PC-9 (cell line): ENCODE measurements around the gene DLG2. TPM values are rescaled to one million over a fixed set of nuclear protein-coding genes. Genes with fewer than 3 reads are reported as not detected.

ENCODE experiments used
- BruUV-seq: library from RNA; stranded (reverse); fragments of 400-500 nt; replicated peaks from 2 replicates; lab custom pipeline; 2021; lab: Mats Ljungman, UMichigan
- CTCF ChIA-PET: fragments of 300-600 bp; sonication (Branson Sonifier 250); formaldehyde crosslinking; loops from one replicate; lab custom pipeline; 2022; ENCODE audit warnings: antibody characterized with exemption; lab: Charles Lee
- POLR2A ChIA-PET: fragments of 300-600 bp; sonication (Branson Sonifier 250); formaldehyde crosslinking; loops from one replicate; lab custom pipeline; 2022; ENCODE audit warnings: antibody characterized with exemption; ENCODE audit not compliant: unreplicated experiment; lab: Charles Lee
- DNase-seq, 2 experiments: peaks; one replicate each; pipeline versions ENCODE4 v3.0.0 to v3.0.0-alpha.2; 2015 to 2022; ENCODE audit warnings: mixed read lengths in 1 of 2
- H2AFZ ChIP-seq: fragments of 200-600 bp; sonication (generic); 2 replicates; pipeline ENCODE4 v1.8.1; 2017; ENCODE audit warnings: antibody characterized with exemption
- H3F3A ChIP-seq: fragments of 200-600 bp; sonication (generic); 2 replicates; pipeline ENCODE4 v1.8.1; 2017; ENCODE audit warnings: antibody characterized with exemption, mild to moderate bottlenecking, low read depth; ENCODE audit not compliant: insufficient read depth
- H3K27ac ChIP-seq: fragments of 200-600 bp; sonication (generic); 2 replicates; pipeline ENCODE4 v1.6.1; 2016; ENCODE audit warnings: mixed run types
- H3K27me3 ChIP-seq: fragments of 200-600 bp; sonication (generic); 2 replicates; pipeline ENCODE4 v1.6.1; 2016; ENCODE audit warnings: low read depth, mixed run types; ENCODE audit not compliant: insufficient read depth
- H3K36me3 ChIP-seq: fragments of 200-600 bp; sonication (generic); 2 replicates; pipeline ENCODE4 v1.6.1; 2016; ENCODE audit warnings: low read depth, mixed run types
- H3K4me1 ChIP-seq: fragments of 200-600 bp; sonication (generic); replicated peaks from 2 replicates; pipeline ENCODE4 v1.6.1; 2016; ENCODE audit warnings: mixed run types; ENCODE audit not compliant: insufficient read depth
- H3K4me2 ChIP-seq: fragments of 200-600 bp; sonication (generic); 2 replicates; pipeline ENCODE4 v1.6.1; 2017; ENCODE audit warnings: mixed run types
- H3K4me3 ChIP-seq: fragments of 200-600 bp; sonication (generic); 2 replicates; pipeline ENCODE4 v1.6.1; 2016; ENCODE audit warnings: mixed run types
- H3K79me2 ChIP-seq: fragments of 200-600 bp; sonication (generic); 2 replicates; pipeline ENCODE4 v1.6.1; 2017; ENCODE audit warnings: low read depth, mixed run types
- H3K9me2 ChIP-seq: fragments of 200-600 bp; sonication (generic); 2 replicates; pipeline ENCODE4 v1.8.1; 2017; ENCODE audit warnings: mild to moderate bottlenecking; ENCODE audit not compliant: insufficient read depth
- H3K9me3 ChIP-seq: fragments of 200-600 bp; sonication (generic); 2 replicates; pipeline ENCODE4 v1.8.1; 2016; ENCODE audit warnings: low read depth; ENCODE audit not compliant: insufficient read depth
- H4K20me1 ChIP-seq: fragments of 200-600 bp; sonication (generic); 2 replicates; pipeline ENCODE4 v1.8.1; 2017; ENCODE audit not compliant: insufficient read depth
- EZH2 ChIP-seq: fragments of 200-600 bp; sonication (generic); IDR thresholded peaks from 2 replicates; pipeline ENCODE4 v1.8.0; 2017; ENCODE audit warnings: antibody characterized with exemption, low read depth
- intact Hi-C: fragments of 100-400 bp; cut with micrococcal nuclease; formaldehyde crosslinking; loops from one replicate; pipeline ENCODE4 v1.10.0; 2022; ENCODE audit not compliant: unreplicated experiment
- total RNA-seq: library from RNA; stranded (reverse); gene quantifications from 2 replicates; pipeline ENCODE4 v1.2.3, GENCODE V29; 2021
- TF ChIP-seq, protein P1 (sequence below): fragments of 200-600 bp; sonication (generic); conservative IDR thresholded peaks from 2 replicates; pipeline ENCODE4 v1.6.1; 2017; ENCODE audit warnings: mixed run types, antibody characterized with exemption, mild to moderate bottlenecking, moderate library complexity

Gene DLG2
- total RNA-seq, 1 experiment from 2014 or later: 6.4 TPM

GRCh38 chr11:85472953-85473352 lies 154.2 kb downstream of the DLG2 start:
- H3F3A ChIP-seq: no peaks in the 10 kb centered on the region
- no peaks in the 10 kb centered on the region for H3K4me1 ChIP-seq
- DNase-seq: no peak
- intact Hi-C loops: no loop called here
- no peaks in the 10 kb centered on the region for H3K27me3 ChIP-seq
- no peaks in the 10 kb centered on the region; the same call in 1 of the 2 replicates for H3K9me2 ChIP-seq
- no peak overlapping the region for H2AFZ ChIP-seq
- POLR2A ChIA-PET: no interaction called here
- no peak overlapping the region for H3K27ac ChIP-seq
- TF ChIP-seq, protein P1, sequence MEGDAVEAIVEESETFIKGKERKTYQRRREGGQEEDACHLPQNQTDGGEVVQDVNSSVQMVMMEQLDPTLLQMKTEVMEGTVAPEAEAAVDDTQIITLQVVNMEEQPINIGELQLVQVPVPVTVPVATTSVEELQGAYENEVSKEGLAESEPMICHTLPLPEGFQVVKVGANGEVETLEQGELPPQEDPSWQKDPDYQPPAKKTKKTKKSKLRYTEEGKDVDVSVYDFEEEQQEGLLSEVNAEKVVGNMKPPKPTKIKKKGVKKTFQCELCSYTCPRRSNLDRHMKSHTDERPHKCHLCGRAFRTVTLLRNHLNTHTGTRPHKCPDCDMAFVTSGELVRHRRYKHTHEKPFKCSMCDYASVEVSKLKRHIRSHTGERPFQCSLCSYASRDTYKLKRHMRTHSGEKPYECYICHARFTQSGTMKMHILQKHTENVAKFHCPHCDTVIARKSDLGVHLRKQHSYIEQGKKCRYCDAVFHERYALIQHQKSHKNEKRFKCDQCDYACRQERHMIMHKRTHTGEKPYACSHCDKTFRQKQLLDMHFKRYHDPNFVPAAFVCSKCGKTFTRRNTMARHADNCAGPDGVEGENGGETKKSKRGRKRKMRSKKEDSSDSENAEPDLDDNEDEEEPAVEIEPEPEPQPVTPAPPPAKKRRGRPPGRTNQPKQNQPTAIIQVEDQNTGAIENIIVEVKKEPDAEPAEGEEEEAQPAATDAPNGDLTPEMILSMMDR: no peak
- TF ChIP-seq EZH2: no peak
- H4K20me1 ChIP-seq: no peaks in the 10 kb centered on the region
- H3K79me2 ChIP-seq: no peaks in the 10 kb centered on the region
- no peak overlapping the region for H3K4me3 ChIP-seq
- H3K36me3 ChIP-seq: no peaks in the 10 kb centered on the region
- H3K4me2 ChIP-seq: no peak overlapping the region
- no TSS peak for BruUV-seq
- H3K9me3 ChIP-seq: no peaks in the 10 kb centered on the region
- CTCF ChIA-PET: no interaction called here

DNA sequence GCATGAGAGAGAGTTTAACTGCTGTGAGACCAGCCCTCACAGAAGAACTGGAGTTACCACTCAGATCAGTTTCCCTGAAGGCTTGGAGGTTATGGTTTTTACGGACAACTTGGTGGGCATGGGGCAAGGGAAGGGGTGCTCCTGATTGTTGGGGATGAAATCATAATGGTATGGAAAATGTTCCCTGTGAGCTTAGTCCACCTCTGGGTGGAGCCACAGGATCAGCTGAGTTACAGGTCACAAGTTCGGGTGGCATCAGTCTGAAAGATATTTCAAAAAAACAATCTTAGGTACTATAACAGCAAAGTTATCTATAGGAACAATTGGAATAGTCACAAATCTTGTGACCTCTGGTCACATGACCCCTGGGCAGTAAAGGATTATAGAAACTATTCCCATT lies 162.9 kb downstream of the DLG2 start:
- BruUV-seq: no TSS peak
- no peaks in the 10 kb centered on the region for H3K79me2 ChIP-seq
- H4K20me1 ChIP-seq: no peaks in the 10 kb centered on the region
- no peak for DNase-seq
- no peak overlapping the region for H3K4me3 ChIP-seq
- H3K27me3 ChIP-seq: no peaks in the 10 kb centered on the region
- H2AFZ ChIP-seq: no peak overlapping the region
- intact Hi-C loops: no loop called here
- CTCF ChIA-PET: no interaction called here
- POLR2A ChIA-PET: no interaction called here
- TF ChIP-seq, protein P1: no peak
- no peak for TF ChIP-seq EZH2
- H3K9me2 ChIP-seq: no peaks in the 10 kb centered on the region
- H3K27ac ChIP-seq: no peak overlapping the region
- no peaks in the 10 kb centered on the region for H3K4me1 ChIP-seq
- no peaks in the 10 kb centered on the region for H3F3A ChIP-seq
- H3K9me3 ChIP-seq: no peaks in the 10 kb centered on the region
- H3K4me2 ChIP-seq: no peak overlapping the region
- H3K36me3 ChIP-seq: no peaks in the 10 kb centered on the region

GRCh38 chr11:85459304-85459703 lies 167.8 kb downstream of the DLG2 start:
- CTCF ChIA-PET: no interaction called here
- Histone ChIP-seq H3K27ac (no peak overlapping the region), H3K36me3 (no peaks in the 10 kb centered on the region), H3K9me2 (no peaks in the 10 kb centered on the region), H2AFZ (no peak overlapping the region), H3K9me3 (0 out of 2 replicates have a peak, but pooled peaks cover 6% of the 10 kb centered on the region), H3K4me2 (no peak overlapping the region), H3K4me1 (no peaks in the 10 kb centered on the region), H3K79me2 (no peaks in the 10 kb centered on the region), H4K20me1 (no peaks in the 10 kb centered on the region), H3F3A (no peaks in the 10 kb centered on the region), H3K27me3 (no peaks in the 10 kb centered on the region), H3K4me3 (no peak overlapping the region)
- TF ChIP-seq EZH2: no peak
- TF ChIP-seq, protein P1: no peak
- no peak for DNase-seq
- BruUV-seq: no TSS peak
- intact Hi-C loops: no loop called here
- POLR2A ChIA-PET: no interaction called here
